CD4-positive, alpha-beta T cell treated with Interferon alpha-2 for 1 hour (primary cell): ENCODE measurements around the gene COL6A3.

ENCODE experiments used
- DNase-seq, 2 donors: peaks; one replicate each; pipeline ENCODE4 v3.0.0-alpha.2; 2020 to 2022

COL6A3 gene

GRCh38 chr2:237413777-237414661 lies at the start of gene COL6A3:
Gene COL6A3 (minus strand): TSS chr2:237414164. CDS start chr2:237396817, 17,347 bp downstream.
- no peak for DNase-seq

- DNase-seq, result no peak
Observed at GRCh38 chr2:237459741-237460174, 45.8 kb upstream of the COL6A3 start.

- no peak for DNase-seq
Observed at GRCh38 chr2:237459226-237459625, 45.3 kb upstream of the COL6A3 start.

- no peak for DNase-seq
Observed at GRCh38 chr2:237458519-237458918, 44.6 kb upstream of the COL6A3 start.

- DNase-seq, result no peak
Observed at GRCh38 chr2:237457388-237457941, 43.5 kb upstream of the COL6A3 start.

- no peak for DNase-seq
Observed at GRCh38 chr2:237456200-237456843, 42.4 kb upstream of the COL6A3 start.

- DNase-seq, result no peak
Observed at GRCh38 chr2:237455764-237456163, 41.8 kb upstream of the COL6A3 start.

- no peak for DNase-seq
Observed at GRCh38 chr2:237453671-237454070, 39.7 kb upstream of the COL6A3 start.

GRCh38 chr2:237452861-237453260 lies 38.9 kb upstream of the COL6A3 start:
- DNase-seq, result no peak

- no peak for DNase-seq
Observed at GRCh38 chr2:237451643-237452469, 37.9 kb upstream of the COL6A3 start.

GRCh38 chr2:237450583-237450982 lies 36.6 kb upstream of the COL6A3 start:
- DNase-seq, result no peak

- DNase-seq, result no peak
Observed at GRCh38 chr2:237450108-237450507, 36.1 kb upstream of the COL6A3 start.

- no peak for DNase-seq
Observed at GRCh38 chr2:237449193-237449881, 35.4 kb upstream of the COL6A3 start.

GRCh38 chr2:237448626-237449025 lies 34.7 kb upstream of the COL6A3 start:
- no peak for DNase-seq

GRCh38 chr2:237448171-237448570 lies 34.2 kb upstream of the COL6A3 start:
- no peak for DNase-seq

GRCh38 chr2:237447496-237447895 lies 33.5 kb upstream of the COL6A3 start:
- DNase-seq, result no peak

GRCh38 chr2:237446338-237446665 lies 32.3 kb upstream of the COL6A3 start:
- no peak for DNase-seq

GRCh38 chr2:237445611-237446337 lies 31.8 kb upstream of the COL6A3 start:
- DNase-seq, result no peak

GRCh38 chr2:237444071-237444470 lies 30.1 kb upstream of the COL6A3 start:
- DNase-seq, result no peak

GRCh38 chr2:237441605-237442274 lies 27.8 kb upstream of the COL6A3 start:
- peak in 1 of 2 donors; percentile 33 for DNase-seq

- no peak for DNase-seq
Observed at GRCh38 chr2:237440819-237441281, 26.9 kb upstream of the COL6A3 start.
